Trophoblast cell (in vitro differentiated cells and primary cell): Measurements from ENCODE around the gene RAB21.

Source experiments
- DNase-seq, 2 donors: peaks; one replicate each; pipeline ENCODE4 v3.0.0-alpha.2; 2016
- H2AFZ ChIP-seq: 2 replicates; pipeline ENCODE4 v1.6.1; 2013; ENCODE audit warnings: low read length, moderate library complexity, mild to moderate bottlenecking; ENCODE audit not compliant: insufficient read depth, poor library complexity
- H2AK5ac ChIP-seq: 2 replicates; pipeline ENCODE4 v1.6.1; 2013; ENCODE audit warnings: mild to moderate bottlenecking, low read length
- H2BK120ac ChIP-seq: 2 replicates; pipeline ENCODE4 v1.6.1; 2013; ENCODE audit warnings: low read length, mild to moderate bottlenecking, moderate library complexity; ENCODE audit not compliant: insufficient read depth, poor library complexity
- H2BK12ac ChIP-seq: 2 replicates; pipeline ENCODE4 v1.6.1; 2013; ENCODE audit warnings: mild to moderate bottlenecking, low read length, moderate library complexity
- H2BK5ac ChIP-seq: 2 replicates; pipeline ENCODE4 v1.6.1; 2013; ENCODE audit warnings: low read length, low read depth, moderate library complexity, mild to moderate bottlenecking; ENCODE audit not compliant: poor library complexity
- H3K14ac ChIP-seq: 2 replicates; pipeline ENCODE4 v1.6.1; 2013; ENCODE audit warnings: mild to moderate bottlenecking, low read length
- H3K18ac ChIP-seq: 2 replicates; pipeline ENCODE4 v1.6.1; 2013; ENCODE audit warnings: mild to moderate bottlenecking, low read length
- H3K23ac ChIP-seq: 2 replicates; pipeline ENCODE4 v1.6.1; 2013; ENCODE audit warnings: low read length
- H3K27ac ChIP-seq: 2 replicates; pipeline ENCODE4 v1.5.1; 2013; ENCODE audit warnings: low read depth, mild to moderate bottlenecking, inconsistent platforms, low read length, moderate library complexity
- H3K27me3 ChIP-seq: 2 replicates; pipeline ENCODE4 v1.6.1; 2013; ENCODE audit warnings: inconsistent platforms, mild to moderate bottlenecking, low read length, moderate library complexity; ENCODE audit not compliant: insufficient read depth
- H3K36me3 ChIP-seq, 2 experiments: 1 replicate in 1 of 2; 2 replicates in 1 of 2; pipeline ENCODE4 v1.6.1; 2013; ENCODE audit warnings: low read length in 2 of 2, mild to moderate bottlenecking in 2 of 2, moderate library complexity in 1 of 2; ENCODE audit not compliant: insufficient read depth in 2 of 2, control insufficient read depth in 1 of 2
- H3K4ac ChIP-seq: 2 replicates; pipeline ENCODE4 v1.6.1; 2013; ENCODE audit warnings: low read depth, mild to moderate bottlenecking, low read length, moderate library complexity
- H3K4me1 ChIP-seq, 2 experiments: 1 replicate in 1 of 2; 2 replicates in 1 of 2; pipeline ENCODE4 v1.6.1; 2013; ENCODE audit warnings: low read length in 2 of 2, mild to moderate bottlenecking in 2 of 2, moderate library complexity in 1 of 2; ENCODE audit not compliant: insufficient read depth in 2 of 2, control insufficient read depth in 1 of 2
- H3K4me2 ChIP-seq: 2 replicates; pipeline ENCODE4 v1.6.1; 2013; ENCODE audit warnings: inconsistent platforms, mild to moderate bottlenecking, low read length, moderate library complexity
- H3K4me3 ChIP-seq: 2 replicates; pipeline ENCODE4 v1.5.1; 2013; ENCODE audit warnings: mild to moderate bottlenecking, low read depth, low read length, inconsistent platforms
- H3K79me1 ChIP-seq: one replicate; pipeline ENCODE4 v1.6.1; 2013; ENCODE audit warnings: low read length
- H3K79me2 ChIP-seq: 2 replicates; pipeline ENCODE4 v1.6.1; 2013; ENCODE audit warnings: low read length, mild to moderate bottlenecking; ENCODE audit not compliant: control insufficient read depth, insufficient read depth, poor library complexity
- H3K9ac ChIP-seq: 2 replicates; pipeline ENCODE4 v1.6.1; 2013; ENCODE audit warnings: mild to moderate bottlenecking, low read length
- H3K9me3 ChIP-seq: 2 replicates; pipeline ENCODE4 v1.6.1; 2013; ENCODE audit warnings: low read depth, mild to moderate bottlenecking, control low read depth, inconsistent platforms, low read length; ENCODE audit not compliant: insufficient read depth
- H4K12ac ChIP-seq: 2 replicates; pipeline ENCODE4 v1.6.1; 2013; ENCODE audit warnings: low read depth, mild to moderate bottlenecking, low read length, moderate library complexity
- H4K8ac ChIP-seq: 2 replicates; pipeline ENCODE4 v1.6.1; 2013; ENCODE audit warnings: low read depth, mild to moderate bottlenecking, low read length, moderate library complexity
- H4K91ac ChIP-seq: one replicate; pipeline ENCODE4 v1.6.1; 2013; ENCODE audit warnings: low read depth, mild to moderate bottlenecking, low read length, moderate library complexity
- WGBS: extraction: QIAGEN DNeasy Blood & Tissue Kit; methylation state at CpG from one replicate; pipeline ENCODE4 v1.1.7; 2013; ENCODE audit warnings: missing lambda C conversion rate; ENCODE audit not compliant: insufficient read length, insufficient coverage; ENCODE audit errors: extremely low coverage; 5-methylcytosine and 5-hydroxymethylcytosine counted together

The RAB21 gene

GRCh38 chr12:71780237-71780822 is 25.7 kb downstream of the RAB21 start:
- no peak overlapping the region for H3K4me3 ChIP-seq
- DNase-seq = peak; percentile 40 to 74
- no peak overlapping the region for H4K8ac ChIP-seq
- H3K27me3 ChIP-seq = no peaks in the 10 kb centered on the region
- H3K79me2 ChIP-seq = no peaks in the 10 kb centered on the region
- H4K91ac ChIP-seq = no peak overlapping the region
- no peak overlapping the region for H2BK12ac ChIP-seq
- H2BK120ac ChIP-seq = no peak overlapping the region
- H3K4ac ChIP-seq = no peak overlapping the region
- no peak overlapping the region for H3K27ac ChIP-seq
- no peaks in the 10 kb centered on the region for H3K4me1 ChIP-seq
- no peak overlapping the region for H4K12ac ChIP-seq
- H2BK5ac ChIP-seq = no peak overlapping the region
- H2AK5ac ChIP-seq = no peak overlapping the region
- H3K23ac ChIP-seq = no peak overlapping the region
- no peaks in the 10 kb centered on the region for H3K79me1 ChIP-seq
- peaks cover under 1 to 5% of the 10 kb centered on the region in 2 experiments for H3K36me3 ChIP-seq
- no peak overlapping the region for H2AFZ ChIP-seq
- no peak overlapping the region for H3K18ac ChIP-seq
- no peak overlapping the region for H3K9ac ChIP-seq
- H3K9me3 ChIP-seq = no peaks in the 10 kb centered on the region
- no peak overlapping the region for H3K4me2 ChIP-seq
- no CpG with 5 or more reads among the region's 3 CpGs for WGBS
- no peak overlapping the region for H3K14ac ChIP-seq

GRCh38 chr12:71782017-71782416 is 27.4 kb downstream of the RAB21 start:
- WGBS = no CpG with 5 or more reads among the region's 4 CpGs
- no peak overlapping the region for H3K27ac ChIP-seq
- no peaks in the 10 kb centered on the region for H3K79me2 ChIP-seq
- no peak overlapping the region for H3K4ac ChIP-seq
- H3K9me3 ChIP-seq = no peaks in the 10 kb centered on the region
- no peak overlapping the region for H4K91ac ChIP-seq
- H3K36me3 ChIP-seq = peaks cover 3 to 5% of the 10 kb centered on the region in 2 experiments
- no peak overlapping the region for H3K14ac ChIP-seq
- no peak for DNase-seq
- H3K9ac ChIP-seq = no peak overlapping the region
- no peak overlapping the region for H3K4me2 ChIP-seq
- H4K8ac ChIP-seq = no peak overlapping the region
- H2AK5ac ChIP-seq = no peak overlapping the region
- no peaks in the 10 kb centered on the region for H3K79me1 ChIP-seq
- H3K4me3 ChIP-seq = no peak overlapping the region
- H3K27me3 ChIP-seq = no peaks in the 10 kb centered on the region
- H2BK12ac ChIP-seq = no peak overlapping the region
- no peak overlapping the region for H3K18ac ChIP-seq
- H4K12ac ChIP-seq = no peak overlapping the region
- H2BK5ac ChIP-seq = no peak overlapping the region
- no peaks in the 10 kb centered on the region for H3K4me1 ChIP-seq
- H2BK120ac ChIP-seq = no peak overlapping the region
- H3K23ac ChIP-seq = no peak overlapping the region
- no peak overlapping the region for H2AFZ ChIP-seq

DNA sequence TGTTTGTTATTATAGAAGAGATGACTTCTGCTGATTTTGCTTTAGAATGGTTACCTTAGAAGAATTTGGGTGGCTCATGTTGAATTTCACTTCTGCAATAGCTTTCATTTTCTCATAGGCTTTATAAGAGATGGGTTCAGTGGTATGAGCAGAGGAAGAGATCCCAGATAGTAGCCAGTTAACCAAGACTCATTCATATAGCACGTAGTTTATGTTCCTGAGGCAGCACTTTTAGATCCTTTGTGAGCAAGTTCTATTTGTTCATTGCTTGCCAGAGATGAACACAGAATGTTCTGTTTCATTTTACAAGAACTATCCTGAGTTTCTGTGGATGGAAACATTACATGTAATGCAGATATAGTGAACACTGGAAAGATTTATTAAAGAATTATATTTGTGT is 32.2 kb downstream of the RAB21 start:
- H4K12ac ChIP-seq = no peak overlapping the region
- H2AK5ac ChIP-seq = no peak overlapping the region
- H3K14ac ChIP-seq = no peak overlapping the region
- no peaks in the 10 kb centered on the region for H3K79me1 ChIP-seq
- H3K36me3 ChIP-seq = peaks cover 5 to 7% of the 10 kb centered on the region in 2 experiments
- no peak for DNase-seq
- H4K91ac ChIP-seq = no peak overlapping the region
- H3K27me3 ChIP-seq = no peaks in the 10 kb centered on the region
- H3K27ac ChIP-seq = no peak overlapping the region
- no peak overlapping the region for H3K4ac ChIP-seq
- no peak overlapping the region for H3K9ac ChIP-seq
- H3K79me2 ChIP-seq = no peaks in the 10 kb centered on the region
- no peak overlapping the region for H2BK120ac ChIP-seq
- no CpG with 5 or more reads among the region's 1 CpG for whole genome bisulfite sequencing
- no peak overlapping the region for H3K4me3 ChIP-seq
- H3K4me2 ChIP-seq = no peak overlapping the region
- H2BK5ac ChIP-seq = no peak overlapping the region
- H3K23ac ChIP-seq = no peak overlapping the region
- no peak overlapping the region for H4K8ac ChIP-seq
- no peaks in the 10 kb centered on the region for H3K4me1 ChIP-seq
- H2BK12ac ChIP-seq = no peak overlapping the region
- H3K18ac ChIP-seq = no peak overlapping the region
- no peak overlapping the region for H2AFZ ChIP-seq
- no peaks in the 10 kb centered on the region for H3K9me3 ChIP-seq

GRCh38 chr12:71787580-71787979 is 32.9 kb downstream of the RAB21 start:
- WGBS = no CpG with 5 or more reads among the region's 1 CpG
- no peak overlapping the region for H4K12ac ChIP-seq
- peaks cover 5 to 7% of the 10 kb centered on the region in 2 experiments for H3K36me3 ChIP-seq
- H3K4me3 ChIP-seq = no peak overlapping the region
- no peak overlapping the region for H2BK5ac ChIP-seq
- H3K14ac ChIP-seq = no peak overlapping the region
- no peak overlapping the region for H3K27ac ChIP-seq
- H3K79me1 ChIP-seq = no peaks in the 10 kb centered on the region
- H3K9me3 ChIP-seq = no peaks in the 10 kb centered on the region
- H3K9ac ChIP-seq = no peak overlapping the region
- H3K4me2 ChIP-seq = no peak overlapping the region
- no peaks in the 10 kb centered on the region for H3K27me3 ChIP-seq
- H2BK120ac ChIP-seq = no peak overlapping the region
- H3K23ac ChIP-seq = no peak overlapping the region
- H2BK12ac ChIP-seq = no peak overlapping the region
- no peak overlapping the region for H3K4ac ChIP-seq
- no peak overlapping the region for H2AK5ac ChIP-seq
- no peak overlapping the region for H2AFZ ChIP-seq
- no peaks in the 10 kb centered on the region for H3K4me1 ChIP-seq
- no peak overlapping the region for H4K8ac ChIP-seq
- no peaks in the 10 kb centered on the region for H3K79me2 ChIP-seq
- no peak overlapping the region for H4K91ac ChIP-seq
- no peak overlapping the region for H3K18ac ChIP-seq
- DNase-seq = no peak
